Endodermal cell (in vitro differentiated cells): Measurements from ENCODE around the gene ADTRP. TPM values are rescaled to one million over a fixed set of nuclear protein-coding genes. Genes with fewer than 3 reads are reported as not detected.

Experiments
- DNase-seq: peaks from one replicate; pipeline ENCODE4 v3.0.0-alpha.2; 2017
- H3K27ac ChIP-seq: 2 replicates; pipeline ENCODE4 v1.5.1; 2013; ENCODE audit warnings: mild to moderate bottlenecking, low read depth, low read length, moderate library complexity
- H3K27me3 ChIP-seq: 2 replicates; pipeline ENCODE4 v1.6.1; 2013; ENCODE audit warnings: mild to moderate bottlenecking, low read length, moderate library complexity; ENCODE audit not compliant: insufficient read depth, control insufficient read depth, poor library complexity, severe bottlenecking
- H3K36me3 ChIP-seq: 2 replicates; pipeline ENCODE4 v1.7.0; 2013; ENCODE audit warnings: mild to moderate bottlenecking, low read length, moderate library complexity; ENCODE audit not compliant: control insufficient read depth, insufficient read depth
- H3K4me1 ChIP-seq: one replicate; pipeline ENCODE4 v1.7.0; 2013; ENCODE audit warnings: low read length; ENCODE audit not compliant: control insufficient read depth, insufficient read depth
- H3K4me3 ChIP-seq: 2 replicates; pipeline ENCODE4 v1.5.1; 2013; ENCODE audit warnings: mild to moderate bottlenecking, low read length, moderate library complexity
- H3K9ac ChIP-seq: 2 replicates; pipeline ENCODE4 v1.6.1; 2013; ENCODE audit warnings: mild to moderate bottlenecking, low read length, moderate library complexity; ENCODE audit not compliant: poor library complexity, severe bottlenecking; ENCODE audit errors: extremely low read depth
- H3K9me3 ChIP-seq: 2 replicates; pipeline ENCODE4 v1.6.1; 2013; ENCODE audit warnings: mild to moderate bottlenecking, low read length, moderate library complexity; ENCODE audit not compliant: control insufficient read depth
- H3K27ac Mint-ChIP-seq: 2 replicates; pipeline ENCODE4 v1.8.0; 2020; ENCODE audit warnings: mixed read lengths
- H3K27me3 Mint-ChIP-seq: 2 replicates; pipeline ENCODE4 v1.8.0; 2021; ENCODE audit warnings: mild to moderate bottlenecking, mixed read lengths; ENCODE audit not compliant: insufficient read depth
- H3K36me3 Mint-ChIP-seq: 2 replicates; pipeline ENCODE4 v1.8.0; 2020; ENCODE audit warnings: low read depth, mixed read lengths
- H3K4me1 Mint-ChIP-seq: 2 replicates; pipeline ENCODE4 v1.8.0; 2020; ENCODE audit warnings: mixed read lengths
- H3K4me3 Mint-ChIP-seq: 2 replicates; pipeline ENCODE4 v1.8.0; 2020; ENCODE audit warnings: mild to moderate bottlenecking, moderate library complexity, mixed read lengths
- H3K9me3 Mint-ChIP-seq: 2 replicates; pipeline ENCODE4 v1.8.0; 2020; ENCODE audit warnings: mild to moderate bottlenecking, mixed read lengths
- WGBS, 2 experiments: methylation state at CpG; one replicate each; pipeline versions ENCODE4 v1.1.5 to v1.1.7; 2013; ENCODE audit warnings: missing lambda C conversion rate in 2 of 2, mixed read lengths in 1 of 2; ENCODE audit not compliant: insufficient coverage in 1 of 2, insufficient read length in 1 of 2; 5-methylcytosine and 5-hydroxymethylcytosine counted together
- total RNA-seq, 2 donors: library from RNA; stranded (reverse); fragmentation: NEBNext Ultra II Directional in 1 of 2; extraction: Animal tissue kit (Norgen Biotek cat#: 25700) in 1 of 2; gene quantifications; 2 replicates in 1 of 2; 3 replicates in 1 of 2; pipeline ENCODE4 v1.2.1, GENCODE V29; 2021
- TF ChIP-seq, protein P1 (sequence below): fragments of 200-600 bp; sonication (generic); conservative IDR thresholded peaks from 2 replicates; pipeline ENCODE4 v1.5.0; 2021; ENCODE audit warnings: antibody characterized with exemption, mild to moderate bottlenecking

Gene ADTRP
- total RNA-seq, 2 donors from 2014 or later, result 0.20 to 0.29 TPM

DNA sequence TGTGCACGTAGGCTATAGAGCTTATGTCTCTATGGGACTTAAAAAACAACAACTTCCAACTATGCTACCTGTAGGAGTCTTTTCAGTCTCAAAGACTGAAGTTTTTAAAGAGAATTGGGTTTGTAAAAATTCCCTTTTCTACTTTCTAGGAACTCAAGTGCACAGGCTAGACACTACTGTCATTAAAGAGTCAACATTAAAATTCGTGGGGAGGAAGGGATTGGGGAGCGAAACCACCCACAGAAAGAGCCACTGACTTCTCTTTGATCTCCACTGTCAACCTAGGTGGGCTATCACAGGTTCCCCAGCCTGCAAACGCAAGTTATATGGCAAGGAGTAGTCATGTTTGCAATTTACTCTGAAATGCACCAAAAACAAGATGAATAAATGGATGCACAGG, 37.7 kb downstream of the ADTRP start:
- no peaks in the 10 kb centered on the region for H3K36me3 Mint-ChIP-seq
- H3K4me3 Mint-ChIP-seq, result no peak overlapping the region
- H3K9me3 Mint-ChIP-seq, result no peaks in the 10 kb centered on the region
- peaks cover 11% of the 10 kb centered on the region for H3K4me1 Mint-ChIP-seq
- H3K4me3 ChIP-seq, result no peak overlapping the region
- H3K27ac Mint-ChIP-seq, result no peak overlapping the region
- DNase-seq, result no peak
- WGBS, 2 experiments, result 90 to 94% methylated on average over 2 to 4 of the region's 4 CpGs
- H3K4me1 ChIP-seq, result peaks cover 2% of the 10 kb centered on the region
- H3K9me3 ChIP-seq, result no peaks in the 10 kb centered on the region
- H3K9ac ChIP-seq, result no peak overlapping the region
- TF ChIP-seq, protein P1, sequence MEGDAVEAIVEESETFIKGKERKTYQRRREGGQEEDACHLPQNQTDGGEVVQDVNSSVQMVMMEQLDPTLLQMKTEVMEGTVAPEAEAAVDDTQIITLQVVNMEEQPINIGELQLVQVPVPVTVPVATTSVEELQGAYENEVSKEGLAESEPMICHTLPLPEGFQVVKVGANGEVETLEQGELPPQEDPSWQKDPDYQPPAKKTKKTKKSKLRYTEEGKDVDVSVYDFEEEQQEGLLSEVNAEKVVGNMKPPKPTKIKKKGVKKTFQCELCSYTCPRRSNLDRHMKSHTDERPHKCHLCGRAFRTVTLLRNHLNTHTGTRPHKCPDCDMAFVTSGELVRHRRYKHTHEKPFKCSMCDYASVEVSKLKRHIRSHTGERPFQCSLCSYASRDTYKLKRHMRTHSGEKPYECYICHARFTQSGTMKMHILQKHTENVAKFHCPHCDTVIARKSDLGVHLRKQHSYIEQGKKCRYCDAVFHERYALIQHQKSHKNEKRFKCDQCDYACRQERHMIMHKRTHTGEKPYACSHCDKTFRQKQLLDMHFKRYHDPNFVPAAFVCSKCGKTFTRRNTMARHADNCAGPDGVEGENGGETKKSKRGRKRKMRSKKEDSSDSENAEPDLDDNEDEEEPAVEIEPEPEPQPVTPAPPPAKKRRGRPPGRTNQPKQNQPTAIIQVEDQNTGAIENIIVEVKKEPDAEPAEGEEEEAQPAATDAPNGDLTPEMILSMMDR, result no peak
- H3K27me3 ChIP-seq, result peaks cover 14% of the 10 kb centered on the region
- no peak overlapping the region for H3K27ac ChIP-seq
- H3K27me3 Mint-ChIP-seq, result peaks cover 8% of the 10 kb centered on the region
- no peaks in the 10 kb centered on the region for H3K36me3 ChIP-seq

DNA sequence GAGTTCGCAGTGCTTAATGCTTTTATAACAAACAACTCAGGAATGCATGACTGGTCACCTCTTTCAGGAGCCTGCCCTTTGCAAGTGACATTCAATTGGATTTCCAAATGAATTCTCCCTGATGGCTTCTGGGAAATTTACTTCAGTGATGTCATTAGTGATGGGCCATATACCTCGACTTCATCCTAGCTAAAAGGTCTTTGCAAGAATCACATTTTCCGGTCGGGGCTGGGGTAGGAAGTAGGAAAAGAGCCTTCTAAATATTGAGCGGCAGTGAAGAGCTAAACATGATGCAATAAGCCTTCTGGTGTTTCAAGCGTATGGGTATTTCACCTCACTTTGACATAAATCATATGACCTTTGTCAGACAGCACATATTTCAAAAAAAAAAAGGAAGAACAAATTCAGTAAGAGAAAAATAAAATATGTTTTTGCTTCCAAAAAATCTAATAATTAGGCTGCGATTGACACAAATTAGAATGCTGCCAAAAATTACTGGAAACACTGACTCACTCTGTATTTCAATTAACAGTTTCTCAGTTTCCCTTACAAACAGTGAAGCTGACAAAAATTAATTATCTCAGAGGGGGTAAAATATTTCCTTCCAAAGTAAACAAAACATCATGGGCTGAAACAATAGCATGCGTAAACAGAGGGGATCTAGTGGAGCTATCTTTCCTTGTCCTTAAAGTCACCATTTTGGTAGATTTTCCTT, 39.8 kb downstream of the ADTRP start:
- WGBS, 2 experiments, result 94 to 96% methylated on average over 6 to 8 of the region's 8 CpGs
- no peaks in the 10 kb centered on the region for H3K36me3 ChIP-seq
- Mint-ChIP-seq H3K27ac (no peak overlapping the region), H3K9me3 (no peaks in the 10 kb centered on the region), H3K36me3 (no peaks in the 10 kb centered on the region), H3K4me1 (peaks cover 11% of the 10 kb centered on the region), H3K4me3 (no peak overlapping the region), H3K27me3 (peaks cover 14% of the 10 kb centered on the region)
- no peaks in the 10 kb centered on the region for H3K9me3 ChIP-seq
- no peak overlapping the region for H3K9ac ChIP-seq
- peaks cover 14% of the 10 kb centered on the region for H3K27me3 ChIP-seq
- TF ChIP-seq, protein P1, result no peak
- H3K4me3 ChIP-seq, result no peak overlapping the region
- H3K27ac ChIP-seq, result no peak overlapping the region
- no peak for DNase-seq
- peaks cover 2% of the 10 kb centered on the region for H3K4me1 ChIP-seq

DNA sequence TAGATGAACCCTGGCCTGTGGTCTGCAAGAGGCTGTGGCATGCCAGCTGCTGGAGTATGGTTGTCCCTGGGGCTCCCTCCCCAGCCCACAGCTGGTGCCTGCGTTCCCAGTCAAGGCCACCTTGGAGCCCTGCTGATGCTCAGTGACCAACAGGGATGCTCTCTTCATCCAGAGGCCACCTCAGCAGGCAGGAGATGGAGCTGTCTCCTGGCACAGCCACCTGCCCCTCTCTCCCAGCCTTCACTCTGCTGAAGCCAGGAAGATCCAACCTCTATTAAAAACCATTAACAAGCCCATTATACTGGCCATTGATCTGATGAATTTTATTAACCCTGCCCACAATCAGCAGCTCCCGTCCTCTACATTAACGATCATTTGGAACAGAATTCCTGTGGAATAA, 40.4 kb downstream of the ADTRP start:
- Histone ChIP-seq H3K9me3 (no peaks in the 10 kb centered on the region), H3K27ac (no peak overlapping the region), H3K9ac (no peak overlapping the region), H3K36me3 (no peaks in the 10 kb centered on the region), H3K4me3 (no peak overlapping the region), H3K27me3 (peaks cover 14% of the 10 kb centered on the region), H3K4me1 (peaks cover 2% of the 10 kb centered on the region)
- WGBS, 2 experiments, result 95% methylated on average over 3 of the region's 3 CpGs; no CpG with 5 or more reads in 1 of the 2 experiments
- H3K4me3 Mint-ChIP-seq, result no peak overlapping the region
- peaks cover 11% of the 10 kb centered on the region for H3K4me1 Mint-ChIP-seq
- H3K36me3 Mint-ChIP-seq, result no peaks in the 10 kb centered on the region
- TF ChIP-seq, protein P1, result no peak
- H3K27ac Mint-ChIP-seq, result no peak overlapping the region
- H3K9me3 Mint-ChIP-seq, result no peaks in the 10 kb centered on the region
- no peak for DNase-seq
- peaks cover 17% of the 10 kb centered on the region for H3K27me3 Mint-ChIP-seq
